ENCODE measurements around the gene RGS21. TPM values are rescaled to one million over a fixed set of nuclear protein-coding genes. Genes with fewer than 3 reads are reported as not detected.

RGS21 gene
- total RNA-seq, 2 experiments from 2014 or later: not detected

DNA sequence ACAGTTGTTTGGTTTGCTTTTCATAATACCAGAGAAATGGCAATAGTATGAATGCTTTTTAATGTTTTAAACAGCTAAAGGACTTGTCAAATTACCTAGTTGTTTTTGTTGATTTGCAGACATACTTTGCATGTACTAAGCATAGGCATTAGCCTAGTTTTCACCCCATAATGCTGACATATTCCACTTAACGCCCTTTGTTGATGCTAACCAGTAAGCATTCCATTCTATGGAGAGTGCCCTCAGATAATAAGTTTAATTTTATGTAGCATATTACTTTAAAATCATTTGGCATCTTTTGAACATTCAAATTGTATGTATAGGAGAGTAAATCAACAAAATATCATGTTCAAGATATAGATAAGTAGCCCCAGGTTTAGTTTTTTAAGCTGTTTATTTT, 32.5 kb downstream of the RGS21 start:
- H3K4me1 Mint-ChIP-seq (ENCODE audit: low read depth): no peaks in the 10 kb centered on the region
- no peaks in the 10 kb centered on the region for H3K9me3 Mint-ChIP-seq
- POLR2A ChIA-PET: no interaction called here
- no peaks in the 10 kb centered on the region for H3K36me3 Mint-ChIP-seq
- no peak overlapping the region for H3K27ac Mint-ChIP-seq
- DNase-seq: no peak
- no peak overlapping the region for H3K4me3 Mint-ChIP-seq
- intact Hi-C loops (cut with micrococcal nuclease): no loop called here
- H3K27me3 Mint-ChIP-seq: no peaks in the 10 kb centered on the region
- CTCF ChIA-PET: no interaction called here

DNA sequence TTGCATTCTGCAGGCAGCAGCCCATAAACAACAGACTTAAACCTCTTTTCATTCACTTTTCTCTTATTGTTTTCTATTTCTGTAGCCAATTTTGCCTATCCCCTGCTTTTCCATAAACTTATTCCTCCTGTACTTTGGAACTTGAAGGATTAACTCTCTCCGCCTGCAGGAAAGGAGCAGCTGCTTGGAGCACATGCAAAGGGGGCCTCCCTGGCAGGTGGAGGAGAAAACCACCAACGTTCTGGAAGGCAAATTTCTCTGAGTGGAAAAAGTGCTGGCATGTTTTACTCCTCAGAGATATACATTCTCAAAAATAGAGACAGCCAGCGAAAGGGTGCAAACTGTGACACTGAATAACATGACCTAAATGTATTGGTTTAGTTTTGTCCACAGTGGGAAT, 33.6 kb downstream of the RGS21 start:
- H3K4me1 Mint-ChIP-seq (ENCODE audit: low read depth): no peaks in the 10 kb centered on the region
- H3K4me3 Mint-ChIP-seq: no peak overlapping the region
- H3K27me3 Mint-ChIP-seq: no peaks in the 10 kb centered on the region
- H3K27ac Mint-ChIP-seq: no peak overlapping the region
- H3K36me3 Mint-ChIP-seq: no peaks in the 10 kb centered on the region
- H3K9me3 Mint-ChIP-seq: no peaks in the 10 kb centered on the region
- no peak for DNase-seq
- ChIA-PET POLR2A (no interaction called here), CTCF (no interaction called here)
- intact Hi-C loops (cut with micrococcal nuclease): no loop called here

DNA sequence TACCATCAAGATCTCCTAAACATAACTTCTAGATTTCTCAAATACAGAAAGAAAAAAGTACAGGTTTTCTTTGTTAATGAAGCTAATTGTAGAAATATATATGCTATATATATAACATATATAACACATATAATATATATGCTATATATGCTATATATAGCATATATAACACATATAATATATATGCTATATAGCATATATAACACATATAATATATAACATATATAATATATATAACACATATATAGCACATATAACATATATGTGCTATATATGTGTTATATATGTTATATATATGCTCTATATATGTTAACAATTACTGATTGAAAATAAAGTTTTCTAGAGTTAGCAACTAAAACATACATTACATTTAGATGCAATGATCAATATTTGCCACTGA, 34.8 kb downstream of the RGS21 start:
- no peak overlapping the region for H3K4me3 Mint-ChIP-seq
- H3K4me1 Mint-ChIP-seq (ENCODE audit: low read depth): no peaks in the 10 kb centered on the region
- H3K36me3 Mint-ChIP-seq: no peaks in the 10 kb centered on the region
- no peaks in the 10 kb centered on the region for H3K9me3 Mint-ChIP-seq
- ChIA-PET CTCF (no interaction called here), POLR2A (no interaction called here)
- intact Hi-C loops (cut with micrococcal nuclease): no loop called here
- no peak overlapping the region for H3K27ac Mint-ChIP-seq
- DNase-seq: no peak
- H3K27me3 Mint-ChIP-seq: no peaks in the 10 kb centered on the region

DNA sequence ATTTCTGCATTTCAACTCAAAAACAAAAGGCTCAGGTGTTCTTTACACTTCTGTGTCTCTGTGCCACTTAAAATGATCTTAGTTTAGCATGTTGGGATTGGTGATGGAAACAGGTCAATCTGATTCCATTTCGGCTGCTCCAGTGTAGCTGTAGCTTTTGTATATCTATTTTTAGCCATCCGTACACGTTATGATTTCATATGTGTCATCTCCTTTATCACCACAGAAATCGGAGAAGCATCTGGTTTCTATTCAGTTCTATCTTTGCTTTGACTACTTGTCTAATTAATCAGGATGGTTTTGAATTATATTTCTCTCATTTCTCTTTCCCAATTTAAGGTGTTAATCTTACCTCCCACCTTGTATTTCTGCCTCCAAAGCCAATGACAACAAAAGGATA, 41.1 kb downstream of the RGS21 start:
- H3K27ac Mint-ChIP-seq: no peak overlapping the region
- no peaks in the 10 kb centered on the region for H3K9me3 Mint-ChIP-seq
- POLR2A ChIA-PET: no interaction called here
- CTCF ChIA-PET: no interaction called here
- H3K36me3 Mint-ChIP-seq: no peaks in the 10 kb centered on the region
- H3K4me3 Mint-ChIP-seq: no peak overlapping the region
- intact Hi-C loops (cut with micrococcal nuclease): no loop called here
- H3K4me1 Mint-ChIP-seq (ENCODE audit: low read depth): no peaks in the 10 kb centered on the region
- no peak for DNase-seq
- H3K27me3 Mint-ChIP-seq: no peaks in the 10 kb centered on the region

DNA sequence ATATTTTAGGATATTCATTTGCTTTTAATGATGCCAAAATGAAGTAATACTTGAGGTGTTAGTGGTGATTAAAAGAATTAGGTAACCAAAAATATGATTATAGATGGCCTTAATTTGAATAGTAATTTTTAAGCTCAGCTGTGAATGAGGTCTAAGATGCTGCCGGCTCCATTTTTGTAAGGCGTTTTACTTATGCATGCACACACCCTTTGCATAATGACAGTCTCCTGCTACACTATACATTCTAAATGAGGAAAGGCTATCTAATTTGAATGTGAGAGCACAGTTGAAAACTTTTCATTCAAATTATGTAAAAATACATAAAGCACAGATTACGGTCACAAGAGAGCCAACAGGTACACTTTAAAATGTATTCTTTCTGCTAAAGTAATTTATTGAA, 41.6 kb downstream of the RGS21 start:
- no peaks in the 10 kb centered on the region for H3K9me3 Mint-ChIP-seq

DNA sequence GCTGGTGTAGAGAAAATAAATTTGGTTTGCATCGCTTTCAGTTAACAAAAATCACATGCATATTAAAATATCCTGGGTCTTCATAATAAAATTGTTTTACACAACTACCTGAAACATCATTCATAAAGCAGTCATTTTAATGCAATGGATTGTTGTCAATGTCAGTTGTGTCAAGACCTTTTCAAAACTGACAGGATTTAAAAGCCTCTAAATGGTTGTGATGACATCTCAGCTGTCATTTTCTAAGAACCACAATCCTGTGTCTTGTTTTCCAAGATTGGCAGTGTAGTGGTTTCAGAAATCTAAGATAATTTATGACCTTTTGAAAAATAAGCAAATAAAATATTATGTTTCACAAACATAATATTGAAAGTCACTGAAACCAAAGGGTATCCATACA, 42.0 kb downstream of the RGS21 start:
- H3K27ac Mint-ChIP-seq: no peak overlapping the region
- H3K36me3 Mint-ChIP-seq: no peaks in the 10 kb centered on the region
- CTCF ChIA-PET: no interaction called here
- no peak overlapping the region for H3K4me3 Mint-ChIP-seq
- DNase-seq: no peak
- H3K9me3 Mint-ChIP-seq: no peaks in the 10 kb centered on the region
- H3K27me3 Mint-ChIP-seq: no peaks in the 10 kb centered on the region
- intact Hi-C loops (cut with micrococcal nuclease): no loop called here
- no peaks in the 10 kb centered on the region for H3K4me1 Mint-ChIP-seq (ENCODE audit: low read depth)
- POLR2A ChIA-PET: no interaction called here

More for the DNA sequence above, 41.6 kb downstream of the RGS21 start:
- intact Hi-C loops (cut with micrococcal nuclease): no loop called here
- Mint-ChIP-seq H3K4me1 (ENCODE audit: low read depth) (no peaks in the 10 kb centered on the region), H3K27ac (no peak overlapping the region), H3K27me3 (no peaks in the 10 kb centered on the region), H3K36me3 (no peaks in the 10 kb centered on the region), H3K4me3 (no peak overlapping the region)
- ChIA-PET CTCF (no interaction called here), POLR2A (no interaction called here)
- no peak for DNase-seq

DNA sequence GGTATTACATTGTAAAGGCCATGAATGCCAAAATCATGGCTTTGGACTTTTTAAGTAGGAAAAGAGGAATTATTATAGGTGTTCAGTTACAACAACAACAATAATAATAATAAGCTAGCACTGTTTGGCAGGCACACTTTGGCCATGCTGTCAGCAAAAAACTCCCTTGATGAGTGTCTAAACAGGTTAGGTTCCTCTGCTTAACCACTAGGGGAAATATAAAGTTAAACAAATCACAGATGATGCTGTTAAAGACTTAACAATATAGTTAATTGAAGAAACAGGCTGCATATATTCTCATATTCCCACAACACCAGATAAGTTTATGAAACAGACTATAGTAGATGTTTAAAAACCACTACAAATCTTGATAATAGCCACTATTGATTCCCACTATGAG, 46.4 kb downstream of the RGS21 start:
- Mint-ChIP-seq H3K27me3 (no peaks in the 10 kb centered on the region), H3K27ac (no peak overlapping the region), H3K9me3 (no peaks in the 10 kb centered on the region), H3K36me3 (no peaks in the 10 kb centered on the region), H3K4me3 (no peak overlapping the region), H3K4me1 (ENCODE audit: low read depth) (no peaks in the 10 kb centered on the region)
- intact Hi-C loops (cut with micrococcal nuclease): no loop called here
- no peak for DNase-seq
- ChIA-PET CTCF (no interaction called here), POLR2A (no interaction called here)

DNA sequence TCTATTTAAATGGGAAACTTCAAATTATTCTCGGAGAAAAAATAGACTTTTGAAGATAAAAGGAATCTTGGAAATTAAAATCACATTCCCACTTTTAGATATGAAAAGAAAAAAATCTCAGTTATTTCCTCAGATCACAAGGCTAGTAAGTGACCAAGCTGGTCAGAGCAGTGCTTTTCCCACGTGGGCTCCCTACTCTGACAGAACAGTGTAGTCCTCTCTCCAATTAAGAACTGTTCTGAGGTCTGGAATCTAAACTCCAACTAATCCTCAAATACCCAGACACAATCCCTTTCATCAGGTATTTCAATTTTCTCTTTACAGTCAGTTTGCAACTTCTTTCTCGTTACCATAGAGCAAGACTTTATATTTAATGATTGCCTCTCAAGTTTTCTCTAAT, 50.6 kb downstream of the RGS21 start:
- intact Hi-C loops (cut with micrococcal nuclease): no loop called here
- Mint-ChIP-seq H3K4me1 (ENCODE audit: low read depth) (no peaks in the 10 kb centered on the region), H3K27ac (no peak overlapping the region), H3K9me3 (no peaks in the 10 kb centered on the region), H3K4me3 (no peak overlapping the region), H3K36me3 (no peaks in the 10 kb centered on the region), H3K27me3 (no peaks in the 10 kb centered on the region)
- ChIA-PET POLR2A (no interaction called here), CTCF (no interaction called here)
- no peak for DNase-seq

DNA sequence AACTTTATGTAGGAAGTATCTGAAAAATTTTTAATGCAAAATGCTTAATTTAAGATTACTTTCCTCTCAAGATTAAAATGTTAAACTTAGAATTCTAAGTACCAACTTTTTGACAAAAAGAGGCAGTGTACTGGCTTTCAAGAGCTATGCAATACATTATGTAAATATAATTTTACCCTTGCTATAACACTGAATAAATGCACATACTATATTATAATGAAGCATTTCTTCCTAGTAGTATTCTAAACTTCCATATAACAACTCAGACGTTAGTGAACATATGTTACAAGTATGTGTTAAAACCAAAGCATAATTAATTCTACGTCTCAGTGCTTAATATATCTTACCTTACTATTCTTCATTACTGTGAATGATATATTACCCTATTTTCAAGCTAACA, 58.5 kb downstream of the RGS21 start:
- ChIA-PET CTCF (no interaction called here), POLR2A (no interaction called here)
- intact Hi-C loops (cut with micrococcal nuclease): loop anchor here (10.0 kb wide), 1 partner anchor 59 kb away; no protein-coding TSS in a partner anchor
- Mint-ChIP-seq H3K27me3 (no peaks in the 10 kb centered on the region), H3K9me3 (no peaks in the 10 kb centered on the region), H3K36me3 (no peaks in the 10 kb centered on the region), H3K4me1 (ENCODE audit: low read depth) (no peaks in the 10 kb centered on the region), H3K4me3 (no peak overlapping the region), H3K27ac (no peak overlapping the region)
- DNase-seq: no peak

DNA sequence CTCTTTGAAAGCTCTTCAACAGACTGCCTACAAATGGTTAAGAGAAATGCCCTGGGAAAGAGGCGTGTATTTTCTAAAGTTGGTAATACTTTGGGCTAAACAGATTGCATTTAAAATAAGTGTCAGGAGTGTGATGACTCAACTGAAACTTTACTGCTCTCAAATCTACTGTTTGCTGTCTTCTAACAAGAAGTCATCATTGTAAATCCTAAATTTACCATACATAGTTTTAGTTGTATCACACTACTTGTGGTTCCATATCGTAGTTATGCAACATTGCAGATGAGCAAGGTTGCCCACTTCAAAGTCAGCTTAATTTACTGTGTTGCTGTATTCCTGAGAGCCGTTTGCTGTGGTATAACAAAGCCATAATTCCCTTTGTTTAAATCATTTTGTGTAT, 59.6 kb downstream of the RGS21 start:
- intact Hi-C loops (cut with micrococcal nuclease): loop anchor here (10.0 kb wide), 1 partner anchor 58 kb away; no protein-coding TSS in a partner anchor
- DNase-seq: no peak
- ChIA-PET POLR2A (no interaction called here), CTCF (no interaction called here)
- no peaks in the 10 kb centered on the region for H3K4me1 Mint-ChIP-seq (ENCODE audit: low read depth)
- no peak overlapping the region for H3K4me3 Mint-ChIP-seq
- H3K9me3 Mint-ChIP-seq: no peaks in the 10 kb centered on the region
- H3K27me3 Mint-ChIP-seq: no peaks in the 10 kb centered on the region
- H3K27ac Mint-ChIP-seq: no peak overlapping the region
- no peaks in the 10 kb centered on the region for H3K36me3 Mint-ChIP-seq

DNA sequence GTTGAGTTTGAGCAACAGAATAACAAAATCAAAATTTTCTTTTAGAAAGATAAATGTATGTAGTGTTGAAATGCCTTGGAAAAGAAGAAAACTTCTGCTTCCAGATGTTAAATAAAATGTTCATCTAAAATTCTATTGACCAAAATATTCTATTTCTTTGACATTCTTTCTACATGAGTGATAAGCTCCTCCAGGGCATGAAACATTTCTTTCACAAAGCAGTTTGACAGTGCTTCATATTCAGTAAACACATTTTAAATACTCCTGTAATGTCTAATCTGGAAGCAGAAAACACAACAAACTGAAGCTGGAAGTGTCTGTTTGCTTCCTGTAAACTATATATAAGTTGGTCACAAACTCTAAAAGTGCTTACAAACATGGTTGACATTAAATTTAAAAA, 61.5 kb downstream of the RGS21 start:
- Mint-ChIP-seq H3K27me3 (no peaks in the 10 kb centered on the region), H3K36me3 (no peaks in the 10 kb centered on the region), H3K4me1 (ENCODE audit: low read depth) (no peaks in the 10 kb centered on the region), H3K27ac (no peak overlapping the region), H3K4me3 (no peak overlapping the region), H3K9me3 (no peaks in the 10 kb centered on the region)
- intact Hi-C loops (cut with micrococcal nuclease): loop anchor here (10.0 kb wide), 1 partner anchor 57 kb away; no protein-coding TSS in a partner anchor
- ChIA-PET CTCF (no interaction called here), POLR2A (no interaction called here)
- DNase-seq: no peak

DNA sequence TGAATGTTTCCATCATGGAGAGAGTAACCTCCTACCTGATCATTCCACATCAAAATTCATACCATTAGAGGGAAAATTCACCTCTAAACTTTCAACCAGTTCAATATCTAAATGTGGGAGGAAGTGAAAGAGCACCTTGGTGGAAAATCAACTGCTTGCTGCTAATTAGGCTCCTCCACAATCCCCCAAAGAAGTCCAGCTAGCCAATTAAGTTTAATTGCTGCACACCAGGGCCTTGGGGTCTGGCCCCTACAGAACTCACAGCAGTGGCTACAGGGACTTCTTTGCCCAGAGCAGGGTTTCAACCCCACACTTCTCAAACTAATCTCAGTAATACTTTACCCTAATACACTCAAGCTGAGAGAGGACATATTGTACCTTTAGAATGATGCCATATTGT, 62.1 kb downstream of the RGS21 start:
- CTCF ChIA-PET: no interaction called here
- no peaks in the 10 kb centered on the region for H3K4me1 Mint-ChIP-seq (ENCODE audit: low read depth)
- H3K36me3 Mint-ChIP-seq: no peaks in the 10 kb centered on the region
- H3K27ac Mint-ChIP-seq: no peak overlapping the region
- POLR2A ChIA-PET: no interaction called here
- H3K9me3 Mint-ChIP-seq: no peaks in the 10 kb centered on the region
- DNase-seq: no peak
- intact Hi-C loops (cut with micrococcal nuclease): loop anchor here (10.0 kb wide), 1 partner anchor 56 kb away; no protein-coding TSS in a partner anchor
- H3K4me3 Mint-ChIP-seq: no peak overlapping the region
- H3K27me3 Mint-ChIP-seq: no peaks in the 10 kb centered on the region

DNA sequence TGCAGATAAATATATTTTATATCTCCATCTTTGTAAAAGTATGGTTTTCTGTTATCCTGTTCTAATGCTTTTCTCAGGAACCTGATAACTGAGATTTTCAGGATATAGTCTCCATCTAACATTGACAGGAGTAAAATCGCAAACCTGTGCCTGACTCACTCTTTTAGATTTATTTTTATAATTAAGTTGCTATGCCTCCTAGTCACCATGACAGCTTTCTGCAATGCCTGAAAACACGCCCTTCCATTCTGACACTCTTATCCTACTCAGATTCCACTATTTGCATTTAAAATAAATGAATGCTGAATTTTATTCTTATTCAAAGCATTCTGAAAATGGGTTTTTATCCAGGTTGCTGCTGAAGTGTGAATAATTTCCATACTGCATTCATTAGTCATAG, 62.8 kb downstream of the RGS21 start:
- CTCF ChIA-PET: no interaction called here
- POLR2A ChIA-PET: no interaction called here
- Mint-ChIP-seq H3K4me3 (no peak overlapping the region), H3K9me3 (no peaks in the 10 kb centered on the region), H3K27ac (no peak overlapping the region), H3K27me3 (no peaks in the 10 kb centered on the region), H3K4me1 (ENCODE audit: low read depth) (no peaks in the 10 kb centered on the region), H3K36me3 (no peaks in the 10 kb centered on the region)
- DNase-seq: no peak
- intact Hi-C loops (cut with micrococcal nuclease): loop anchor here (10.0 kb wide), 1 partner anchor 55 kb away; no protein-coding TSS in a partner anchor

DNA sequence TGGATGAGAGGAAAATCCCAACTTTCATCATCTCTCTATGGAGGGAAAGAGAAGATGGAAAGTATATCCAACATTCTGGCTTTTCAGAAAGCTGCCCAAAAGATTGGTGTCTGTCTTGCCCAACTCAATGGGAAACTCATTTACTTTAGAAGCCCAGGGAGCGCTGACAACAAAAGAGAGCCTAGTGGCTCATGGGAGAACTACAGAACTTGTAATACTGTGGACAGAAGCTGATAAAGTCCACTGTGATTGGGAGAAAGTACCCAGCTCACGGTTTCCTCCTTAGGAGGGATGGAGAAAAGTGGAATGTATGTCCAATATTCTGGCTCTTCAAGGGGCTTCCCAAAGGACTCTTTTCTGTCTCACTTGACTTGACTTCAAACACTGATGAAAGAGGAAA, 66.0 kb downstream of the RGS21 start:
- intact Hi-C loops (cut with micrococcal nuclease): no loop called here
- DNase-seq: no peak
- CTCF ChIA-PET: no interaction called here
- no peaks in the 10 kb centered on the region for H3K9me3 Mint-ChIP-seq
- POLR2A ChIA-PET: no interaction called here
- H3K36me3 Mint-ChIP-seq: no peaks in the 10 kb centered on the region
- no peaks in the 10 kb centered on the region for H3K4me1 Mint-ChIP-seq (ENCODE audit: low read depth)
- no peak overlapping the region for H3K27ac Mint-ChIP-seq
- H3K27me3 Mint-ChIP-seq: no peaks in the 10 kb centered on the region
- no peak overlapping the region for H3K4me3 Mint-ChIP-seq

Measured in activated CD4-positive, alpha-beta memory T cell treated with anti-CD3 and anti-CD28 coated beads for 36 hours (primary cell).